Upper lobe of left lung (tissue), 4 donors: ENCODE data around the gene RHEB.

Source experiments
- POLR2A ChIP-seq, 4 donors: fragments of 450-650 bp; IDR thresholded peaks; one replicate each; pipeline ENCODE4 v1.5.1; 2016 to 2017; ENCODE audit warnings: antibody characterized with exemption in 4 of 4, mild to moderate bottlenecking in 2 of 4
- TF ChIP-seq, protein P1 (sequence below), 6 experiments: fragments of 450-650 bp in 4 of 6; fragments of 200-600 bp in 2 of 6; sonication (generic) in 2 of 6; IDR thresholded peaks; one replicate each; pipeline ENCODE4 v1.5.1; 2016 to 2019; ENCODE audit warnings: antibody characterized with exemption in 6 of 6

- TF ChIP-seq, protein P1, sequence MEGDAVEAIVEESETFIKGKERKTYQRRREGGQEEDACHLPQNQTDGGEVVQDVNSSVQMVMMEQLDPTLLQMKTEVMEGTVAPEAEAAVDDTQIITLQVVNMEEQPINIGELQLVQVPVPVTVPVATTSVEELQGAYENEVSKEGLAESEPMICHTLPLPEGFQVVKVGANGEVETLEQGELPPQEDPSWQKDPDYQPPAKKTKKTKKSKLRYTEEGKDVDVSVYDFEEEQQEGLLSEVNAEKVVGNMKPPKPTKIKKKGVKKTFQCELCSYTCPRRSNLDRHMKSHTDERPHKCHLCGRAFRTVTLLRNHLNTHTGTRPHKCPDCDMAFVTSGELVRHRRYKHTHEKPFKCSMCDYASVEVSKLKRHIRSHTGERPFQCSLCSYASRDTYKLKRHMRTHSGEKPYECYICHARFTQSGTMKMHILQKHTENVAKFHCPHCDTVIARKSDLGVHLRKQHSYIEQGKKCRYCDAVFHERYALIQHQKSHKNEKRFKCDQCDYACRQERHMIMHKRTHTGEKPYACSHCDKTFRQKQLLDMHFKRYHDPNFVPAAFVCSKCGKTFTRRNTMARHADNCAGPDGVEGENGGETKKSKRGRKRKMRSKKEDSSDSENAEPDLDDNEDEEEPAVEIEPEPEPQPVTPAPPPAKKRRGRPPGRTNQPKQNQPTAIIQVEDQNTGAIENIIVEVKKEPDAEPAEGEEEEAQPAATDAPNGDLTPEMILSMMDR (IDR thresholded peaks at IDR 0.05) = no peak
- no peak for TF ChIP-seq POLR2A (IDR thresholded peaks at IDR 0.05)
Observed at GRCh38 chr7:151461942-151462230, 57.8 kb downstream of the RHEB start.
